Suppressor macrophage treated with lipopolysaccharide for 1 hour (primary cell): ENCODE data around the gene CAPN5.

Experiments
- DNase-seq, 3 donors: peaks; one replicate each; pipeline ENCODE4 v3.0.0-alpha.2; 2020 to 2022

Gene CAPN5

DNA sequence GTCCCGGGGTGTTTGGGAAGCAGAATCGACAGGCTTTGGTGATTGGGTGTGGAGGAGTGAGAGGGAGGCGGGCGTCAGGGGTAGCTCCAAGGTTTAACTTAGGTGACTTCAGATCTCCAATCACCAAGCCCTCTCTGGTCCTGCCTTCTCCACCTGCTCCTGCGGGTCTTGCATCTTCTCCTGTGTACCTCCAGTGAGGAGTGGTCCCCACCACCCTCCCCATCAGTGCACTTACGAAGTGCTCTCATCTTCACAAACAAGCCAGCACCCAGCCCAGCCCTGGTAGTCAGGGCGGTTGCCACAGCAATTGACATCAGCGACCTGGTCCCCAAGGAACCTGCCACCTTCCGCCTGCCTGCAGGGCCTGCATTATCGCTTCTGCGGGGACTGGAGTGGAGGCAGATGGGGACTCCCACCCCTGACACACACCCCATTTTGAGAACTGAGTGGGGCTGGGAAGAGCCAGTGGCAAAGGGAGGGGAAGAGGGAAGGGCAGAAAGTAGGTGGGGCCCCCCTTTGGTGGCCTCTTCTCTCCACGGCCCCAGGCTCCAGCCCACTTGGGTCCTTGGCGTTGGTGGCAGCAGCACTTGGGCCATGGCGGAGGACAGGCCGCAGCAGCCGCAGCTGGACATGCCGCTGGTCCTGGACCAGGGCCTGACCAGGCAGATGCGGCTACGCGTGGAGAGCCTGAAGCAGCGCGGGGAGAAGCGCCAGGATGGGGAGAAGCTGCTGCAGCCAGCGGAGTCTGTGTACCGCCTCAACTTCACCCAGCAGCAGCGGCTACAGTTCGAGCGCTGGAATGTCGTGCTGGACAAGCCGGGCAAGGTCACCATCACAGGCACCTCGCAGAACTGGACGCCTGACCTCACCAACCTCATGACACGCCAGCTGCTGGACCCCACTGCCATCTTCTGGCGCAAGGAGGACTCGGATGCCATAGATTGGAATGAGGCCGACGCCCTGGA lies 35.8 kb downstream of the CAPN5 start, which contains the start of gene OMP:
OMP (plus strand) TSS at position 595 of the 965 bp plus-strand sequence; CDS start at position 595, 0 bp downstream.
- no peak for DNase-seq

DNA sequence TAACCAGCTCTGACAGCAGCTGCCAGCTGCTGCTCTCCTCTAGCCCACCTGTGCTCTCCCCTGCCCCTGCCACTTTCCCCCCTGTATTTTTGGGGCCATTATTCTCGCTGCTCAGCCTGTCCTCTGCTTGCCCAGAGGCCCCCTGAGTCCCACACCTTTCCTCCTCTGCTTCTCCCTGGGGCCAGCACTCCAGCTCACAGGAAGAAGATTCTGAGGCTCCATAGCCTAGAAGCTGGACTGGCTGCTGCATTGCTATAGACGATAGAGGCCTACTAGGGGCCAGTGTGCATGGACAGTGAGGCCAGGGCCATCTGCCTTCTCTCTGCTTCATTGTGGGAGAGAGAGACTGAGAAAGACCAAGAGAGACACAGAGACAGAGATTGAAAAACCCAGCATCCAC lies 36.5 kb downstream of the CAPN5 start:
- DNase-seq: no peak

DNA sequence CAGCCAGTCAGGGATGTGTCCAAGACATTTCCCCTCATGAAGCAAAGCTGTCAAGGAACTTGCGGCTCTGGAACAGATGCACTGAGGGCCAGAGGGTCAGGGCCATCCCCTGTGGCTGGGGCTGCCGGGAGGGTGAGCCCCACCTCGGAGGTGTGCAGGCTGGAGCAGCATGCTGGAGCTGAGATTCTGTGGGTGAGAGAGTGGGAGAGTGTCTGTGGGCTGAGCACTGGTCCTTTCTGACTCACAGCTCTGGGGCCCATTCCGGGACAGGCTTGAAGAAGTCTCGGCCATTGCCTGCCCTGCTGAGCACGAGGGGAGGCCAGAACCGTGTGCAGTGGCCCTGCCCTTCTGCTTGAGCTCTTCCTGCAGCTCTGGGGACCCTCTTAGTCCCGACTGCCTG lies 38.0 kb downstream of the CAPN5 start:
- DNase-seq: no peak

DNA sequence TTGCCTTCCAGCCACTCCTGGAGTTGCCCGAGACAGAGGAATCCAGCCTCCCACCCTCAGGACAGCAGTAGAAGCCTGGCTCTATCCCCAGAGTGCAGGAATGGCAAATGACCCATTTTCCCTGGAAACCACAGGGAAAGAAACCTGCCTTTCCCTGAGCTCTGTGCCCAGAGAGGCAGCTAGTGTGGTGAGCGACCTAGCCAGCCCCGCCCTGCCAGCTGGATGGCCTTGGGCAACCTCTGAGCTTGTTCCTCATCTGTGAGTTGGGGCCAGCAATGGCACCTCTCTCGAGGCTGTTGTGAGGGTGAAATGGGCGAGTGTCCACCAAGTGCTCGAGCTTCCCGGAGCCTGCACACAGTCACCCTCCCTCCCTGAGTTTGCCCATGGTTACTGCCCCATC lies 39.5 kb downstream of the CAPN5 start:
- DNase-seq: peak in 2 of 3 donors; percentile 15 to 19

DNA sequence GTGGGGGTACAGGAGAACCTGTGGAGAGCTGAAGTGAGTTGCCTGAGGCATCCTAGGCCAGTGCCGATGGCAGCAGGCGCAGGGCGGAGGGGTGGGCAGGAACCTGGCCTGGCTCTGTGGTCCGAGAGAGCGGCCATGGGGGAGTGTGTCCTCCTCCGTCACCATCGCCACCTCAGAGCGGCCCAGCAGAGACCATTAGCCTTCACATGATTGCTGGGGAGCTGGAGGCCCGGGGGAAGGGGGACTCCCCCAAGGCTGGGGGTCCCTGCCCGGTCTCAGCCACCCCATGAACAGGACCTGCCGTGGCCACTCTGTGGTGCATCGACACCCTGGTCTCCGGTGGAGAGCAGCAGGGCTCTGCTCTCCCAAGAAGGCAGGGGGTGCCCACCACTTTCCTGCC lies 40.0 kb downstream of the CAPN5 start:
- DNase-seq: no peak

DNA sequence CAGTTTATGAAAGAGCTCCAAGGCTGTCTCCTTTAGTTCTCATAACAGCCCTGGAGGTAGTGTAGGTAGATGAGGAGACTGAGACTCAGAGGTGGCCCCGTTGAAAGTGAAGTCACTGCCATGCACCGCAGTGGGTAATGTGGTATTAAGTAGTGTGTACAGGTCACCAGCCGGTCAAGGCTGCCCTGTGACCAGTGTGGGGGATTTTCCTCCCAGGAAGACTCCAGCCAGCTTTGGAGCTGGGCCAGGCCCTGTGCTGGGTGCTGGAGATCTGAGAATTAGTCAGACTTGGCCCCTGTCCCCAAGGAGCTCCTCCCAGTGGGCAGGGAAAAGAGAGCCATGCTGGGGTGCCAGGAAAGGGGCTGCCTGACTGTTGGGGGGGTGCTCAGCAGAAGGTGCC lies 41.2 kb downstream of the CAPN5 start:
- DNase-seq: peak; percentile 39 to 71 (median 50)

DNA sequence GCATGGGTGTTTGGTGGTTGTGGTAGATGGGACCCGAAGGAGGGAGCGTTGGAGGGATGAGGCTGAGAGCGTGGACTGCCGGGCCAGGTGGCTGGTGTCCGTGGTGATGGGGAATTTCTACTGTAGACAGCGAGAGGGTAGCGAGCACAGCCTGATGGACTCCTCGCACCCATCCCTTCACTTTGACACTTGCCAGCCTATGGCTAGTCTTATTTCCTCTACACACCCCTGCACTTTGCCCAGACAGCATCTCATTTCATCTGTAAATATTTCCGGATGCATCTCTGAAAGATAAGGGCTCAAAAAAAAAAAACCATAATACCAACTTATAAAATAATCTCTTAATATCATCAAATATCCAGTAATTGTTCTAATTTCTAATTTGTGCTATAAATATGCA lies 41.7 kb downstream of the CAPN5 start:
- no peak for DNase-seq

DNA sequence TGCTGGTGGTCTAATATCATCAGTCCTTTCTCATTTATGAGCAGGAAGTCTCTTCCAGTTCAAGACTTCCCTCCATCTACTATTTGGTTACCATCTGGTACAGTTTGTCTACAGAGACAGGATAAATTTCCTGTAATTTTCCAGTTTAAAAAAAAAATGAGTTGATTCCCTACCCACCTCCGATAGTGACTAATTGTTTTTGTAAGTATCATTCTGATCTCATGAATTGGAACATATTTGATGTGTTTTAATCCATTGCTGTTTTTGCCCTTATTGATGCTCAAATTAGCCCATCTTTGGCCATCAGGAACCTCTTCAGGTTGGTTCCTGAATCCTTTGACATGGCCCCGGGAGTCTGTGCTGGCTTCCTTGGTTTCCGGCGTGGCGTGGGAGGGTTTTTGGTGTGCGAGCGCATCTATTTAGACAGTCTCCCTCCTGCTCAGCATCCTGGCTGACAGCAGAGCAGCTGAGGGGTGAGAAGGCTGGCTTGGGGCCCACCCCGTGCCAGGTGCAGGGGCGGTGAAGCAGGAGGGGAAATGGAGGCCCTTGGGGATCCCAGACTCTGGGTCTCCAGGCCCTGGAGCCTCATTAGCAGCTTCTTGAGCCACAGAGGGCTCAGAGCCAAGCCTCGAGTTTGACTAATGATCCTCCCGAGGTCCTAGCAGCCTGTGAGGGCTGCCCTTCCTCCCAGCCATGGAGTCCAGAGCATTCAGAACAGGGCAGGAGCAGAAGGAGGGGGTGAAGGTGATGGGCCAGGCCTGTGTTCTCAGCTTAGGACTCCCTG lies 42.7 kb downstream of the CAPN5 start:
- no peak for DNase-seq

DNA sequence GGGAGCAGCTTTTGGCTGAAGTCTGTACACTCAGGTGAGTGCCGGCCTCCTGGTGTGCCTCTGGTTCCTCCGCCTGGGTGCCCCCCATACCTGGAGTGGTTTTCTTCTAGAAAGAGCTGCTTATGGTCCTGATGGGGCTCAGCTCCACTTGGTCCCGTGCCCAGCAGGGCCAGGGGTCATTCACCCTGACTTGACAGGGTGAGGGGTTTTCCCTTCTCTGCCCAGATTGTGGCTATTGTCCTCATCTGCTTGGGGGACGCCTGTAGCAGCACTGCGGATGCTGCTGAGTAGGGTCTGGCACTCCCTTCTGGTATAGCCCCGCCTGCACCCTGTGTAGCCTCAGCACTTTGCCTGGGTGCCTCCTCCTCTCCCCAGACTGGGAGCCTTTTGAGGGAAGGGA lies 44.1 kb downstream of the CAPN5 start:
- no peak for DNase-seq

DNA sequence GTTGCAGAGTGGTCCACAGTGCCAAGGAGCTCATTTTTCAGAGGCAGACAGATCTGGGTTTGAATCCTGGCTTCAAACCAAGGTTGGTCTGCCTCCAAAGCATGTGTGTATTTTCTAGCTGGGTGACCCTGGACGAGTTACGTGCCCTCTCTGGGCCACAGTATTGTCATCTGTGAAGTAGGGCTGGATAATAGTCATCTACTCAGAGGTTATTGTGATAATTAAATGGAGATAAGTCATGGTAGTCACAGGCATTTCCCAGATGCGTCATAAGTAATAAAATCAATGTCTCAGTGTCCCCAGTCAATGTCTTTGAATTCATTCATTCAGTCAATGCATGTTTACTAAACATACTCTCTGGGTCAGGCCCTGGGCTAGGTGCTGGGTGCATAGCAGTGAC lies 44.5 kb downstream of the CAPN5 start:
- DNase-seq: no peak

DNA sequence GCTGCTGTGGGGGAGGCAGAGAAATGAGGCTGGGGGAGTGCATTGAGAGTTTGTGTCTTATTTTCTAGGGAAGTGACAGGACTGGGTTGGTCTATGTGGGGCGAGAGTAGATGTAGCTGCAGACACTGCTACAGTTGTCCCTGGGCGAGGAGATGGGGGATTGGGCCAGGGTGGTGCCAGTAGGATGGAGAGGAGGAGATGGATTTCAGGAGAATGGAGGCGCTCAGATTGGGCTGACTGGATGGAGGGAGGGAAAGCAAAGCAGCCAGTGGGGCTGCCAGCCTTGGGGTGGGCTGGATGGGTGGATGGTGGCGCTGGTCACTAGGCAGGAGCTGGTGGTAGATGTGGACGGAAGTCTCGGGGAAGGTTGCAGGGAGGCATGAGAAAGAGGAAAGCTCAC lies 45.2 kb downstream of the CAPN5 start:
- DNase-seq: no peak

DNA sequence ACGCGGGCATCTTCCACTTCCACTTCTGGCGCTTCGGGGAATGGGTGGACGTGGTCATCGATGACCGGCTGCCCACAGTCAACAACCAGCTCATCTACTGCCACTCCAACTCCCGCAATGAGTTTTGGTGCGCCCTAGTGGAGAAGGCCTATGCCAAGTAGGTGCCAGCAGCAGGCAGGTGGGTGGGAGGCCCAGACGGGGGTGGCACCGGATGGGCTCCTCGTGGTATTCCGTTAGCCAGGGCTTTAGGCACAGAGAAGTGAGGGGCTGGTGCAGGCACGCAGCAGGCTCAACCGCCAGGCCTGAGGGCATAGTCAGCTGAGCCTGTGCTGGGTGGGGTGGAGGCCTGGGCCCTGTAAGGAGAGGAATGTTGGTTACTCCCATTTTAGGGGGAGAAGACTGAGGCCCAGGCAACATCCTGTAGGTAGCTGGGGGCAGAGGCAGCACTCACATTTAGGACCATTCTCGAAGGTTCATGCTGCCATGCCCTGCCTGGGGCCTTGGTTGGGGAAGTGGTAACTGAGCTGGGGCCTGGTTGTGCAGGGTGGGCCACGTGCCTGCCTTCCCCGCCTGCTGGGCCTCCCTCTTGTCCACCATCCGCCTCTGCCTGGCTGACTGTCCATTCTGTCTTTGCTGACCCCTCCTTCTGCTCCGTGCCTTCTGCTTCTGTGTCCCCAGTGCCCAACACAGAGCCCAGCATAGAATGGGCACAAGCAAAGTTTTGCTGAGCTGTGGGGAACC lies 46.0 kb downstream of the CAPN5 start:
- no peak for DNase-seq

DNA sequence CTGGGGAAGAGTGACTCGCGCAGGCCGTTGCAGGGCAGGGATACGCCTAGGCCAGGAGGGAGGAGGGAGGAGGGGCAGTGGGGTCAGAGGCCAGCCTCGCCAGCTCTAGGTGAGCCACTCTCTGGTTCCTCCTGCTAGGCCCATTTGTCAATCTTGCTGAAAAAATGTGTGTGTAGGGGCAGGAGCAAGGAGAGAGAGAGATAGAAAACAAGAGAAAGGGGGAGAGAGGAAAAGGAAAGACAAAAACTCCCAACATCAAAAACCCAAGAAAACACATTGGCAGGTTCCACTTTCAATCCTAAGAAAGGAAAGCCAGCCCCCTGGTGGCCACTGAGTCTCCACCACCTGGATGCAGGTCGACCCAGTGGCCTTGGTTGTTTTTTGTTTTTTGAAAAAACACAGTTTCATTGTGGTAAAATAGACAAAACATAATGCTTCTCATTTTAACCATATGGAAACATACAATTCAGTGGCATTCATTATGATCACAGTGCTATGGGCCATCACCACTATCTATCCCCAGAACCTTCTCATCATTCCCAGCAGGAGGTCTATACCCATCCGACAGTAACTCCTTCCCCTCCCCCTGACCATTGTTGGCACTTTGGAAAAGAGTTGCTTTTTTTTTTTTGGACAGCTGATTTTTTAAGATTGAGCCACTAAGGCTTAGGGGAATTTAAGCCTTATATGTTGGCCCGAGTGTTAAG lies 46.8 kb downstream of the CAPN5 start:
- peak; percentile 29 to 52 (median 50) for DNase-seq

DNA sequence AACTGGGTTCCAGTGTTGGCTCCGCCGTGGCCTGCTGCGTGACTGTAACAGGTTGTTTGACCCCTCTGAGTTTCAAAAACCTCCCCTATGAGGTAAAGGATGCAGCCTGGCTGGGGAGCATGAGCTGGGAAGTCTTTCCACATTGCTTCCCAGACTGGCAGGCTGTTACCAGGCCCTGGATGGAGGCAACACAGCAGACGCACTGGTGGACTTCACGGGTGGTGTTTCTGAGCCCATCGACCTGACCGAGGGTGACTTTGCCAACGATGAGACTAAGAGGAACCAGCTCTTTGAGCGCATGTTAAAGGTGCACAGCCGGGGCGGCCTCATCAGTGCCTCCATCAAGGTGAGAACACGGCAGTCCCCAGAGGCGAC lies 47.3 kb downstream of the CAPN5 start:
- no peak for DNase-seq

DNA sequence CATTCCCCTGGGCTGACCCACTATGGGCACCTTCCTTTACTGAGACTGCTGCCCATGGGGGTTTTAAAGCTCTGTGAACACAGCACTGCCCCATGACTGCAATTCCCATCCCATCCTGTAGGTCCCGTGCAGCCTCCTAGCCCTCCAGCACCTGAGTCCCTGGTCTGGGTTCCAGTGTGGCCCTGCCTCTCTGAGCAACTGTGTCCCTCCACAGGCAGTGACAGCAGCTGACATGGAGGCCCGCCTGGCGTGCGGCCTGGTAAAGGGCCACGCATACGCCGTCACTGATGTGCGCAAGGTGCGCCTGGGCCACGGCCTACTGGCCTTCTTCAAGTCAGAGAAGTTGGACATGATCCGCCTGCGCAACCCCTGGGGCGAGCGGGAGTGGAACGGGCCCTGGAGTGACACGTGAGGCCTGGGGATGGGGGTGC lies 48.4 kb downstream of the CAPN5 start:
- DNase-seq: no peak

DNA sequence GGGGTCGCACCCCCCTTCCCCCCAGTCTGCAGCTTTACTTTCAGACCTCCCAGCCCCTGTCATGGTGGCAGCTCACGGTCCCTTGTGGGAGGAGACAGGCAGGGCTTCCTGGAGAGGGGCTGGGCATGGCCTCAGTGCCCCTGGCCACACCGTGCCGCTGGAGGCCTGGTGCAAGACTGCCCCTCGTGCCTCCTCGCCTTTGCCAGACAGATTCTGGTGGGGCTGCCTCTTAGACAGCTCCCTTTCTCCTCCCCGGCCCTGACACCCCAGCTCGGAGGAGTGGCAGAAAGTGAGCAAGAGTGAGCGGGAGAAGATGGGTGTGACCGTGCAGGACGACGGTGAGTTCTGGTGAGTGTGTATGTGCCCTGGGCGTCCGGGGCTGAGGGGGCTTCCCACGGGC lies 49.2 kb downstream of the CAPN5 start:
- DNase-seq: no peak

DNA sequence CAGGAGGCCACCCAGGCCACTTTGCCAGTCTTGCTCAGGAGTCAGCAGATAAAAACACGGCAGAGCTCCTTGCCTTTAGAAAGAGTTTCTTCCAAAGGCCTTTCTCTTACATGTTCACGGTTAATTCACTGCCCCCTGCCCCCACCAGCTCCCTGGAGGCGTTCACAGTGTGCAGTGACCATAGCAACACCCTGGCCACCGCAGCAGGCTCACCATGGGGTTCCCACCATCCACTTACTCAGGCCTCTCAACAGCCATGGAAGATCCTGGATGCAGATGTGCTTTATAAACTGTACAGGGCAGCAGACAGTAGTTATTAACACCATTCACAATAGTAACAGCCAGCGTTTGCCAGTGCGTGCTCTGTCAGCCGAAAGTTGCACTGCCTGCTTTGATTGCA lies 50.7 kb downstream of the CAPN5 start:
- no peak for DNase-seq

DNA sequence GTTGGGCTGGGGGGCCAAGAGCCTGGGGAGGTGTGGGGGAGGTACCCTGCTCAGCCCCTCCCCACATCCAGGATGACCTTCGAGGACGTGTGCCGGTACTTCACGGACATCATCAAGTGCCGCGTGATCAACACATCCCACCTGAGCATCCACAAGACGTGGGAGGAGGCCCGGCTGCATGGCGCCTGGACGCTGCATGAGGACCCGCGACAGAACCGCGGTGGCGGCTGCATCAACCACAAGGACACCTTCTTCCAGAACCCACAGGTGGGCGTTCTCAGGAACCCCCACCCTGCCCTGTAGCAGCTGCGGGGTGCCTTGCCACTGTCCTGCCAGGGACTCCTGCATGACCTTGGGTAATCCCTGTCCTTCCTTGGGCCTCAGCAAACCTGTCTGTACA lies 51.3 kb downstream of the CAPN5 start:
- DNase-seq: no peak

DNA sequence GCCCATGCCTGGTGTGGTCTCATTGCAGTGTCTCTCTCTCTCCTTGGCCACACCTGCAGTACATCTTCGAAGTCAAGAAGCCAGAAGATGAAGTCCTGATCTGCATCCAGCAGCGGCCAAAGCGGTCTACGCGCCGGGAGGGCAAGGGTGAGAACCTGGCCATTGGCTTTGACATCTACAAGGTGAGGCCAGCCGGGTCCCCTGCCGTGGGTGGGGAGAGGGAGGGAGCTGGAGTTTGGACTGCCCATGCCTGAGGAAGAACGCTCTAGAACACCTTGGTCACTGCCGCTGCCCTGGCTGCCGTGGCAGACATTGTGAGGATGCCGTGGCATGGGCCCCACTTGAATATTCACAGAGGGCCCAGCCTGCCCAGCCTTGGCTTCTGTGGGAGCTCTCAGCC lies 52.2 kb downstream of the CAPN5 start:
- no peak for DNase-seq

DNA sequence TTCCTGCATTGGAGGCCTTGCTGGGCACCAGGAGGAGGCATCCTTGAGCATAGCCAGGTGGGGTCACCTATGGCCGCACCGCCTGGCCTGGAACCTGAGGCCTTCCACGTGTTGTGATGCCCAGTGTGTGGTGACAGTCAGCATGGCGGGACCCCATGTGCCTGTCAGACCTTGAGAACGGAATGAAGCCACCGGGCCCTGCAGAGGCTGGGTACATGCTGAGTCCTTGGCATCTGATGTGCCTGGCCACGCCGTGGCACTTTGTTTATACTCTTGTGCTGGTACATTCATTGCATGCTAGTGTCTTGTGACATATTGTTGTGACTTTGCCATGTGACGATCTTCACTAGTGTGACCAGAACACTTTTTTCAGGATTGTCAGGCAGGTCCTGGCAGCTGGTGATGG lies 52.8 kb downstream of the CAPN5 start:
- no peak for DNase-seq

DNA sequence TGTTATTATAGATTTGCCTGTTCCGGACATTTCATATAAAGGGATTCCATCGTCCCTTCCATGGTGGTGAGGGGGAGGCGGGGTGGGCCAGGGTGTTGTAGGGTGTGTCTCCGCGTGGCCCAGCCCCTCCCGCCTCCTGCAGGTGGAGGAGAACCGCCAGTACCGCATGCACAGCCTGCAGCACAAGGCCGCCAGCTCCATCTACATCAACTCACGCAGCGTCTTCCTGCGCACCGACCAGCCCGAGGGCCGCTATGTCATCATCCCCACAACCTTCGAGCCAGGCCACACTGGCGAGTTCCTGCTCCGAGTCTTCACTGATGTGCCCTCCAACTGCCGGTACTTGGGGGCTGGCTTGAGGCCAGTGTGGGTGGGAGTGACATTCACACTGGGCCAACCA lies 53.8 kb downstream of the CAPN5 start:
- no peak for DNase-seq

DNA sequence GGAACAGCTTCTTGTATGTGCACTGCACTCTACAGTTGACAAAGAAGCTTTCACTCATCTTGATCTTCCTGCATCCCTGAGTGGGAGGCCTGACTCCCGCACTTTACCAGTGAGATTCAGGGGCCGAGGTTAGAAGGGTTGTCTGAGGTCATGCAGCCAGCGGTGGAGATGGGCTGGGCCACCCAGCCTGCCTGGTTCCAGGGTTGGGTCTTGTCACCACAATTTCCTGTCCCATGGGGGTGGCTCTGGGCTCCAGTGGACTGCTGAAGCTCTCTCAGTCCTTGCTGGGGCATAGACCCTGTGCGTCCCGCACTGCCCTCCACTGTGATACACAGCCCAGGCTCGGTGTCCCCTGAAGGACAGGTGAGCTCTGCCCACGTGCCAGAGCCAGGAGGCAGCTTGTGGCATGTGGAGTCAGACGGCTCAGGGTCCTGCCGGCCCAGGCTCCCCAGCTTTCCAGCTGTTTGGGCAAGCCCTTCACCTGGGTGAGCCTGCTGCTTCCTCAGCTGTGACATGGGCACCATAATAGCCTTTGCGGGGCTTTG lies 54.4 kb downstream of the CAPN5 start:
- DNase-seq: no peak
